Measurements from ENCODE around the gene SV2C. TPM values are rescaled to one million over a fixed set of nuclear protein-coding genes. Genes with fewer than 3 reads are reported as not detected.

The SV2C gene
- total RNA-seq, 1 donor from 2014 or later = not detected

DNA sequence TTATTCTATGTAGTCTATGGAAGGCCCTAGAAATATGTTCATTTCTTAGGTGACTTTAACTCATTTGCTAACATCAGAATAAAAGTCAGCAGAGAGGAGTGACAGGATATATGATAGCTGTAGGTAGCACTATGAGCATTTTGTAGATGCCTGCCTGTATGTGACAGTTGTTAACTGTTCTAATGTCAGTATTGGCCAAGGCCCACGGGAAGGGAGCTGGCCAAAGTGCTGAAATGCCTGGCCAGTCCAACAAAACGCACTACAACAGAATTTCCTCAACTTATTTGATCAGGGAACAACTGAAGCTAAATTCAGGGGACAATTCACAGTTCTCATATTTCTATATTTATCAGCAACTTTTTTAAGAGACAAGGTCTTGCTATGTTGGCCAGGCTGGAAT is 20.8 kb downstream of the SV2C start:
- TF ChIP-seq, protein P1, sequence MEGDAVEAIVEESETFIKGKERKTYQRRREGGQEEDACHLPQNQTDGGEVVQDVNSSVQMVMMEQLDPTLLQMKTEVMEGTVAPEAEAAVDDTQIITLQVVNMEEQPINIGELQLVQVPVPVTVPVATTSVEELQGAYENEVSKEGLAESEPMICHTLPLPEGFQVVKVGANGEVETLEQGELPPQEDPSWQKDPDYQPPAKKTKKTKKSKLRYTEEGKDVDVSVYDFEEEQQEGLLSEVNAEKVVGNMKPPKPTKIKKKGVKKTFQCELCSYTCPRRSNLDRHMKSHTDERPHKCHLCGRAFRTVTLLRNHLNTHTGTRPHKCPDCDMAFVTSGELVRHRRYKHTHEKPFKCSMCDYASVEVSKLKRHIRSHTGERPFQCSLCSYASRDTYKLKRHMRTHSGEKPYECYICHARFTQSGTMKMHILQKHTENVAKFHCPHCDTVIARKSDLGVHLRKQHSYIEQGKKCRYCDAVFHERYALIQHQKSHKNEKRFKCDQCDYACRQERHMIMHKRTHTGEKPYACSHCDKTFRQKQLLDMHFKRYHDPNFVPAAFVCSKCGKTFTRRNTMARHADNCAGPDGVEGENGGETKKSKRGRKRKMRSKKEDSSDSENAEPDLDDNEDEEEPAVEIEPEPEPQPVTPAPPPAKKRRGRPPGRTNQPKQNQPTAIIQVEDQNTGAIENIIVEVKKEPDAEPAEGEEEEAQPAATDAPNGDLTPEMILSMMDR (IDR thresholded peaks at IDR 0.05) = no peak
- no peaks in the 10 kb centered on the region for H3K9me3 Mint-ChIP-seq (ENCODE audit: unreplicated experiment)
- no peaks in the 10 kb centered on the region for H3K36me3 Mint-ChIP-seq (ENCODE audit: unreplicated experiment)
- no peaks in the 10 kb centered on the region for H3K27me3 Mint-ChIP-seq (ENCODE audit: unreplicated experiment)
- no peak overlapping the region for H3K27ac Mint-ChIP-seq (ENCODE audit: unreplicated experiment)
- no peaks in the 10 kb centered on the region for H3K4me1 Mint-ChIP-seq (ENCODE audit: unreplicated experiment)
- DNase-seq (ENCODE audit: extremely low spot score, unreplicated experiment) = no peak
- H3K4me3 Mint-ChIP-seq (ENCODE audit: unreplicated experiment) = no peak overlapping the region

DNA sequence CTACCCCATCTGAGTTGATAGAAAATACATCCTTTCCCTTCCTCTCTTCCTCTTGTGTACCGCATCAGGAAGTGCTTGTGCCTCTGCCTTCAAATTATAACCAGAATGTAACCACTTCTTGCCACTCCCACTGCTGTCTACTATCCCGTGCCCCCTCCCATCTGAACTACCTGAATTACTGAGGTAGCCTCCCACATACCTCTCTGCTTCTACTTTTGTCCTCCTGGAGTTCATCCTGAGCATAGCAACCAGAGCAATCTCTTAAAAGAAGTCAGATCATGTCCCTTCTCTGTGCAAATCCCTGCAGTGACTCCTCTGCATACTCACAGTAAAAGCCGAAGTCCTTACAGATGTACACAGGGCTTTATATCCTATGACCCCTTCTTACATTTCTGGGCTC is 23.0 kb downstream of the SV2C start:
- DNase-seq (ENCODE audit: extremely low spot score, unreplicated experiment) = no peak
- no peaks in the 10 kb centered on the region for H3K4me1 Mint-ChIP-seq (ENCODE audit: unreplicated experiment)
- H3K27ac Mint-ChIP-seq (ENCODE audit: unreplicated experiment) = no peak overlapping the region
- H3K9me3 Mint-ChIP-seq (ENCODE audit: unreplicated experiment) = no peaks in the 10 kb centered on the region
- H3K36me3 Mint-ChIP-seq (ENCODE audit: unreplicated experiment) = no peaks in the 10 kb centered on the region
- H3K27me3 Mint-ChIP-seq (ENCODE audit: unreplicated experiment) = peaks cover 2% of the 10 kb centered on the region
- H3K4me3 Mint-ChIP-seq (ENCODE audit: unreplicated experiment) = no peak overlapping the region
- TF ChIP-seq, protein P1 (IDR thresholded peaks at IDR 0.05) = no peak

DNA sequence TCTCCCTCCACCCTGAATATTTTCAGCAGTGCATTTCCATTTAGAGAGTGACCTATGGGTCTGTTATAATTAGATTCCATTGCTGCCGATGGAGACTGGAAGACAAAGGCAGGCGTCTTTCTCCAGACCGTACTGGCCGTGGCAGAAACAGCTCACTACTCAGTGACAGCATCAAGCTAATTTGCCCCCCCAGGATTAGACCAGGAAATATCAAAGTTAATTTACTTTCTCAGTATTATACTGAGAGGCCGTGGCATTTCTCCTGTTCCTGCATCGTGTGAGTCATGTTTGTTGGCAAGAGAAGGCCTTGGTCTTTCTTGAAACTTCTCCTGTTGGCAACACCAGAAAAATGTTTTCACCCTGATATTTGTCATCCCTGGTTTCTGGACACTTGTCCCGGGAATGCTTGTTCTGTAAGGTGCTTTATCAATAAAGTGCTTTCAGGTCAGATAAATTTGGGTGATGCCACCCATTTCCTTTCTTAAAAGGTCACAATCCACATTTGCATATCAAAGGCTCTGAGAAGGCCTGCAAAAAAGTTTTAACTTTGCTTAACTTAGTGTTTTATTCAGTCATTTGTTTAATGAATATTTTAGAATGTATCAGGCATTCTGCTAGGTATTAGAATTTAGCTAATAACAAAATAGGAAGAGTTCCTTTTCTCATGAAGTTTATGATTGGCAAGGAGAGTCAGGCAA is 28.4 kb downstream of the SV2C start:
- Mint-ChIP-seq H3K4me1 (ENCODE audit: unreplicated experiment) (no peaks in the 10 kb centered on the region), H3K4me3 (ENCODE audit: unreplicated experiment) (no peak overlapping the region), H3K27me3 (ENCODE audit: unreplicated experiment) (peaks cover 5% of the 10 kb centered on the region), H3K36me3 (ENCODE audit: unreplicated experiment) (no peaks in the 10 kb centered on the region), H3K9me3 (ENCODE audit: unreplicated experiment) (no peaks in the 10 kb centered on the region), H3K27ac (ENCODE audit: unreplicated experiment) (no peak overlapping the region)
- no peak for DNase-seq (ENCODE audit: extremely low spot score, unreplicated experiment)
- TF ChIP-seq, protein P1 (IDR thresholded peaks at IDR 0.05) = no peak

DNA sequence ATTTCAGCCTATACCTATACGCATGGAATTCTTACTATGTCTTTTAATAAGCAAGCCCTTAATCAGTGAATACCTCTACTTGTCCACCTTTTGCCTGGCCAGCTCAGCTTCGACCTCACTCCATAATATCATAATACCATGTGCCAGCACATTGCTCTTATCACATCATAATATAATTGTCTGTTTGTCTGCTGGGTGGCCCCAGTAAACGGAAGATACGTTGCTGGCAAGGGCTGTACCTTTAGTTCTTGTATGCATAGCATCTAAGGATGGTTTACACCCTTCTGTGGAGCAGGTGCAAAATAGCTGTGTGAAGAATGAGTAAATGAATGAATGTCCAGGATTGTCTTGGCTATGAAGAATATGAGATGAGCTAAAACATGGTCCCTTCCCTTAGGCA is 29.9 kb downstream of the SV2C start:
- no peak overlapping the region for H3K27ac Mint-ChIP-seq (ENCODE audit: unreplicated experiment)
- peaks cover 5% of the 10 kb centered on the region for H3K27me3 Mint-ChIP-seq (ENCODE audit: unreplicated experiment)
- DNase-seq (ENCODE audit: extremely low spot score, unreplicated experiment) = no peak
- no peaks in the 10 kb centered on the region for H3K9me3 Mint-ChIP-seq (ENCODE audit: unreplicated experiment)
- TF ChIP-seq, protein P1 (IDR thresholded peaks at IDR 0.05) = no peak
- H3K4me3 Mint-ChIP-seq (ENCODE audit: unreplicated experiment) = no peak overlapping the region
- no peaks in the 10 kb centered on the region for H3K36me3 Mint-ChIP-seq (ENCODE audit: unreplicated experiment)
- H3K4me1 Mint-ChIP-seq (ENCODE audit: unreplicated experiment) = no peaks in the 10 kb centered on the region

DNA sequence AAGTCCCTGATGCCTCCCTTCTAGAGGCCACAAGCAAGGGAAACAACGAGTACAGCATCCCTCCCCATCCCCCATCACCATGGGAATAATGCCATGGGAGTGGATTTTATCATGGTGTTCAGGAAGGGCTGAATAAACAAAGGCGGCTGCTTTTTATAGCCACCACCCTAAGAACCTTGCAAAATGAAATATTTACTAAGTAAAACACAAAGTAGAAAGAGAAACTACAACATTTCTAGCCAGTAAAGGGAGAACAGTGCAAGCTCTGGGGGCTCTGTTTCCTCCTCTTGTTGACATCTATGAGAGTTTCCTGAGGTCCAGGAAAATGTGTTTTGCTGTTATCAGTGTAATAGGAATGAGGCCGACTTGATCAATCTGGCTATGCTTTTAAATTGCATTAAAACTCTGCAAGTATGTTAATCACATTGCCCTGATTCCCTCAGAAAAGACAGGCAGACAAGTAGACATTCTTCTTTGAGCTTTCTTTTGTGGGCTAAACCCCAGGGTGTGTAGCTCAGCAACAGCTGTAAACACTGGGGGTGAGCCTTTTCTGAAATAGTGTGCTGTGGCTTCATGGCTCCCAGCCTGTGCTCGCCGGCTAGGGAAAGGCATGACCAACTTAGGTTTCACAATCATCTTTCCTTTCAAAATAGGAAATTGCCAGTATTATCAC is 31.1 kb downstream of the SV2C start:
- no peak overlapping the region for H3K27ac Mint-ChIP-seq (ENCODE audit: unreplicated experiment)
- H3K27me3 Mint-ChIP-seq (ENCODE audit: unreplicated experiment) = peaks cover 5% of the 10 kb centered on the region
- DNase-seq (ENCODE audit: extremely low spot score, unreplicated experiment) = no peak
- no peak overlapping the region for H3K4me3 Mint-ChIP-seq (ENCODE audit: unreplicated experiment)
- no peaks in the 10 kb centered on the region for H3K9me3 Mint-ChIP-seq (ENCODE audit: unreplicated experiment)
- H3K36me3 Mint-ChIP-seq (ENCODE audit: unreplicated experiment) = no peaks in the 10 kb centered on the region
- TF ChIP-seq, protein P1 (IDR thresholded peaks at IDR 0.05) = no peak
- no peaks in the 10 kb centered on the region for H3K4me1 Mint-ChIP-seq (ENCODE audit: unreplicated experiment)
